GM23248 (cell line): ENCODE results near the gene ALDH1L2.

Experiments used
- EZH2 ChIP-seq: fragments of 200-600 bp; sonication (generic); IDR thresholded peaks from 2 replicates; pipeline ENCODE4 v1.6.1; 2018; ENCODE audit warnings: antibody characterized with exemption, mild to moderate bottlenecking; ENCODE audit not compliant: insufficient read depth, poor library complexity, severe bottlenecking
- EZH2phosphoT487 ChIP-seq: fragments of 200-600 bp; sonication (generic); IDR thresholded peaks from 2 replicates; pipeline ENCODE4 v1.6.1; 2018; ENCODE audit warnings: antibody characterized with exemption, moderate library complexity, mild to moderate bottlenecking, low read depth; ENCODE audit not compliant: insufficient read depth

DNA sequence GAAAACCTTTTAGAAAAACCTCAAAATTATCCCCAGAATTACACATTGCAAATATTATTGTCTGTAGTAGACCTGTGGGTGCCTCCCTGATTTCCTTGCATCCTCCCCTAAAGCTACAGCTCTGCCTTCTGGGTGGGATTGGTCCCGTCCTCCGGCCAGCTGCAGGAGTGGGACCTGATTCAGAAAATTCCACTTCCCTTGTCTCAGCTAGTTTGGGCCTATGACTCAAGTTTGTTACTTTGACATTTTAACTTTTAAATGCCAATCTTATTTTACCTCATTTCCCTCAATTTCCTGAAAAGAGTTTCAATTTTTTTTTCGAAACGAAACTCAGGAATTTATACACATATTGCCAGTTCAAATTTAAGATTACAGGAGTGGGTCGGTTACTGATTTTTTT lies 113.0 kb downstream of the ALDH1L2 start:
- TF ChIP-seq EZH2 (no peak), EZH2phosphoT487 (no peak)
